ENCODE results near the gene OR1F1.

GRCh38 chr16:3249020-3249419 lies 61.0 kb downstream of the OR1F1 start:
- TF ChIP-seq EZH2phosphoT487 (IDR thresholded peaks at IDR 0.05; ENCODE audit: insufficient read depth, low read depth) = no peak
- no peak for TF ChIP-seq EZH2 (IDR thresholded peaks at IDR 0.05; ENCODE audit: insufficient read depth, poor library complexity, severe bottlenecking)

All from GM23248 (cell line).